GM18951 (cell line): ENCODE measurements around the gene E2F6.

Experiments
- POLR2A ChIP-seq: IDR thresholded peaks from 4 replicates; pipeline ENCODE4 v1.6.1; 2011; ENCODE audit warnings: mild to moderate bottlenecking; ENCODE audit not compliant: insufficient read length, insufficient read depth; ENCODE audit errors: extremely low read depth
- in situ Hi-C: fragments of 300-500 bp; cut with MboI; formaldehyde crosslinking; loops from one replicate; pipeline ENCODE4 v1.12.0; 2022; ENCODE audit warnings: low sequenced_read_pairs, mixed read lengths, inconsistent platforms; ENCODE audit not compliant: unreplicated experiment

E2F6 gene

DNA sequence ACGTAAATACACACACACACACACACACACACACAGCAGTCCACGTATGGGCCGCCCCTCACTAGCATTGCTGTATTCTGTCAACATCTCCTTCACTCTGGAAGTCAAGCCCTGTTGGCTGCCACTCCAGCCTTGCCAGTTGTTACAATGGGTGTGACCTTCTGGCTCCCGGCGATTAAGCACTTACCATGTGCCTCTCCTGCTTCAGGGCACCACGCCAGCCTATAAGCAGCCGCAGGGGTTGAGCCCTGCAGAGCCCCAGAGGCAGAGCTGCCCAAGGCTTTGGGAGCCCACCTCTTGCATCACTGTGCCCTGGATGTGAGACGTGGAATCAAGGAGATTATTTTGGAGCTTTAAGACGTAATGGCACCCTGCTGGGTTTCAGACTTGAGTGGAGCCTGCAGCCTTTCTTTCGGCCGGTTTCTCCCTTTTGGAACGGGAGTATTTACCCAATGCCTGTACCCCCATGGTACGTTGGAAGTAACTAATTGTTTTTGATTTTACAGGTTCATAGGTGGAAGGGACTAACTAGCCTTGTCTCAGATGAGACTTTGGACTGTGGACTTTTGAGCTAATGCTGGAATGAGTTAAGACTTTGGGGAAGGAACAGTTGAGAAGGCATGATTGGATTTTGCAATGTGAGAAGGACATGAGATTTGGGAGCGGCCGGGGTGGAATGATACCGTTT is 67.1 kb downstream of the E2F6 start:
- no peak for TF ChIP-seq POLR2A
- in situ Hi-C loops = no loop called here

DNA sequence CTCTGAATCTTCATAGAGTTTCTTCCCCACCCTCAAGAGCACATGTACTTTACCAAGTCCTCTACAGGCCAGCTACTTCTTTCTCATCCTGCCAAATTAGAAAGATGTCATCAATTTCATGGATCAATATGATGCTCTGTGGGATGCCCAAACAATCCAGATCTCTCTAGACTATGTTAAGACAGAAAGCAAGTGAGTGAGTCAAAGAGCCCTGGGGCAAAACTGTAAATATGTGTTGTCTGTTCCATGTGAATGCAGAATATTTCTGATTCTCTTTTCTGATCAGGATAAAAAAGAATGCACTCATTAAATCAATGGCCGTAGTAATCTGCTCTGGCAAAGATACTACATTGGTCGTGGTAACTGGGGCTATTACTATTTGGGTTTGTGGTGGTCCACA is 68.4 kb downstream of the E2F6 start:
- no peak for TF ChIP-seq POLR2A
- in situ Hi-C loops = no loop called here

DNA sequence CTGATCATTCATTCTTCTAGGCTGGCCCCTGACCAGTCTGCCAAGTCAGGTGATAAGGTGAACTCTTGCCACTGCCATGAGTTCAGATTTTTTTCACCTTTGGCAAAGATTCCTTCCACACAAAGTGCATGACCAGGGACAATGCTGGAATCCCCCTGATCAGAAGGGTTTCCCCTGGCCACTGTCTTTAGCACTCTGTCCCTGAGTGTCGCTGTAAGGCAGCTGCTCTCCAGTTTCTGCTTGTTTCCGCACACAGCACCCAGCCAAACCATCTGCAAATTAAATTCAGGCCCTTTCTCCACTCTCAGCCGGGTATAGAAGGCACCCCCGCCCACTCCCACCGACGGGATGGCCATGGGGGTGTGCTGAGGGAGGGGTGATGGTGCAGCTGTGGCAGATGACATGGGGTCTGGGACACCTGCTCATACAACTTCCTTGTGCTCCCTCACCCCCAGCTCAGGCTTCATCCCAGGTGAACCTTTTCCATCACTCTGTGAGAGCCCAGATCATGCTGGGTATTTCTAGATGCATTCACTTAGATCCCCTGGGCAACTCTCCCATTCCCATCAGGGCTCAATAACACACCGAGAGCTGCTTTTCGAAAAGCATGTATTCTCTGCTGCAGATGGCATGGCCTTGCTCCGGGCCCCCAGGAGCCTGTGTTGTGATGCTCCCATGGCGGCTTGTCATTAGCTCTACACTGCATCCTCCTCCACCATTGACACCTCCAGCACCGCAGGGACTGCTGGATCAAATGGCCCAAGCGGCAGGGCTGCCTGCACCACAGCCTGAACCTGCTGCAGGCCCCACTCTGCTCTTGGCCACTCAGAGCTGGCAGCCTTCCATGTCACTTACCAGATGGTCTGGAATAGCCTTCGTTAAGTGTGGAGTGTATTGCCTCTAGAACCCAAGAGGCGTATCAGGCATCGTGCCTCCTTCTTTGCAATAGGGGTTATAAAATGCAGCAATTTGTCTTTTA is 69.2 kb downstream of the E2F6 start:
- in situ Hi-C loops = no loop called here
- no peak for TF ChIP-seq POLR2A

DNA sequence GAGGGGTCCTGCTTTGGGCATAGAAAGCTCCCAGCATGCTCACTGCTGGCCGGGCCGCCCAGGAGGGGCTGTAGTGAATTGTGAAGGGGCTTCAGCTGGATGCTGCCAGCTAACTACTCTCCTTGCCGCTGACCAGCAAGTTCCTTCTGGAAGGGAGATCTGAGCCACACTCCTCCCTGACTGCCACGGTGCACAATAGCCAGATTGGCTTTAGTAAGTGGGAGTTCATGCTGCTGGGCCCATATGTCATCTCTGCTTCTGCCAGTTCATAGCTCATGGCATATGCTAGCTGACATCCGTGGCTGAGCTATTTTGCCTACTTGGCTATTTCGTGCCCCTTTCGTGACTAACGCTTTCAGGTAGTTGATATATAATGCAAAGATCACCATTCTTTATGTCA is 69.9 kb downstream of the E2F6 start:
- TF ChIP-seq POLR2A = no peak
- in situ Hi-C loops = no loop called here

- no peak for TF ChIP-seq POLR2A
- in situ Hi-C loops = no loop called here
Observed at GRCh38 chr2:11395389-11395788, 70.6 kb downstream of the E2F6 start.
